H1 (cell line): ENCODE measurements around the gene BCAS1. TPM values are rescaled to one million over a fixed set of nuclear protein-coding genes. Genes with fewer than 3 reads are reported as not detected.
"Not testable (repeated sequence)": the region's sequence is repeated elsewhere in the genome, so short reads cannot be mapped to it uniquely, and the experiment has no call there.

ENCODE experiments used
- CTCF ChIA-PET: fragments of 300-600 bp; sonication (Branson Sonifier 250); formaldehyde crosslinking; loops from one replicate; lab custom pipeline; 2021; ENCODE audit not compliant: partially characterized antibody; lab: Charles Lee
- POLR2A ChIA-PET: fragments of 300-600 bp; sonication (Branson Sonifier 250); formaldehyde crosslinking; loops from one replicate; lab custom pipeline; 2021; ENCODE audit warnings: inconsistent platforms; ENCODE audit not compliant: partially characterized antibody; lab: Charles Lee
- DNase-seq, 2 experiments: peaks; one replicate each; pipeline versions ENCODE4 v3.0.0 to v3.0.0-alpha.2; 2010 to 2022; ENCODE audit warnings: low spot score in 2 of 2, low read depth in 1 of 2, mixed read lengths in 1 of 2
- FAIRE-seq: peaks from 2 replicates; lab custom pipeline; 2011; peaks lifted over from hg19 to GRCh38; lab: Jason Lieb, UNC
- H2AFZ ChIP-seq: 2 replicates; pipeline ENCODE4 v1.8.1; 2012; ENCODE audit warnings: low read length, inconsistent platforms
- H2AK5ac ChIP-seq: 2 replicates; pipeline ENCODE4 v1.6.1; 2013; ENCODE audit warnings: low read depth, low read length
- H2BK120ac ChIP-seq: replicated peaks from 2 replicates; pipeline ENCODE3; 2013; ENCODE audit warnings: low read depth, low read length, inconsistent platforms
- H2BK12ac ChIP-seq: 2 replicates; pipeline ENCODE4 v1.6.1; 2013; ENCODE audit warnings: low read depth, low read length
- H2BK15ac ChIP-seq: 2 replicates; pipeline ENCODE4 v1.6.1; 2013; ENCODE audit warnings: low read length
- H2BK20ac ChIP-seq: 2 replicates; pipeline ENCODE4 v1.6.1; 2013; ENCODE audit warnings: low read length
- H2BK5ac ChIP-seq: 2 replicates; pipeline ENCODE4 v1.6.1; 2013; ENCODE audit warnings: low read depth, low read length
- H3K14ac ChIP-seq: 2 replicates; pipeline ENCODE4 v1.6.1; 2013; ENCODE audit warnings: inconsistent platforms; ENCODE audit not compliant: insufficient read length
- H3K18ac ChIP-seq: 2 replicates; pipeline ENCODE4 v1.6.1; 2013; ENCODE audit warnings: low read length; ENCODE audit errors: extremely low read depth
- H3K23ac ChIP-seq: 2 replicates; pipeline ENCODE4 v1.6.1; 2013; ENCODE audit warnings: inconsistent platforms; ENCODE audit not compliant: insufficient read length
- H3K23me2 ChIP-seq: 2 replicates; pipeline ENCODE4 v1.6.1; 2013; ENCODE audit warnings: low read depth, low read length
- H3K27ac ChIP-seq: 2 replicates; pipeline ENCODE4 v1.6.1; 2011; ENCODE audit warnings: low read depth, low read length, inconsistent platforms
- H3K27me3 ChIP-seq, 4 experiments: replicated peaks in 1 of 4; 1 replicate in 1 of 4; 2 replicates in 3 of 4; pipeline versions ENCODE4 v1.6.1 to v1.8.1; 2011 to 2013; ENCODE audit warnings: low read length in 3 of 4, mild to moderate bottlenecking in 3 of 4, inconsistent platforms in 2 of 4, mixed read lengths in 2 of 4, moderate library complexity in 1 of 4; ENCODE audit not compliant: control insufficient read depth in 3 of 4, insufficient read depth in 3 of 4; ENCODE audit errors: extremely low read depth in 1 of 4
- H3K36me3 ChIP-seq, 4 experiments: 2 replicates each; pipeline versions ENCODE4 v1.6.1 to v1.8.1; 2011 to 2013; ENCODE audit warnings: mild to moderate bottlenecking in 4 of 4, low read length in 3 of 4, moderate library complexity in 2 of 4, control low read depth in 1 of 4, inconsistent platforms in 1 of 4; ENCODE audit not compliant: insufficient read depth in 4 of 4, control insufficient read depth in 2 of 4
- H3K4ac ChIP-seq: replicated peaks from 2 replicates; pipeline ENCODE3; 2013; ENCODE audit warnings: low read length, low read depth, mixed read lengths, inconsistent platforms; ENCODE audit not compliant: insufficient read length
- H3K4me1 ChIP-seq, 4 experiments: replicated peaks in 1 of 4; 1 replicate in 1 of 4; 2 replicates in 3 of 4; pipeline versions ENCODE4 v1.6.1 to v1.8.1; 2011 to 2013; ENCODE audit warnings: low read length in 3 of 4, inconsistent platforms in 2 of 4, mixed read lengths in 1 of 4; ENCODE audit not compliant: insufficient read depth in 4 of 4, control insufficient read depth in 3 of 4
- H3K4me2 ChIP-seq, 2 experiments: 2 replicates each; pipeline versions ENCODE4 v1.6.1 to v1.8.1; 2011 to 2013; ENCODE audit warnings: low read depth in 2 of 2, low read length in 2 of 2, control low read depth in 1 of 2, inconsistent platforms in 1 of 2, mild to moderate bottlenecking in 1 of 2; ENCODE audit not compliant: insufficient read depth in 1 of 2
- H3K4me3 ChIP-seq, 4 experiments: fragments of 200-600, 300-600 bp in 1 of 4; sonication (generic), shearing (Covaris generic), sonication (Bioruptor Twin) in 1 of 4; 2 replicates each; pipeline versions ENCODE4 v1.5.1 to v1.8.1; 2011 to 2016; ENCODE audit warnings: low read length in 4 of 4, low read depth in 3 of 4, control low read depth in 2 of 4, inconsistent platforms in 2 of 4, mild to moderate bottlenecking in 2 of 4, mixed read lengths in 1 of 4, moderate library complexity in 1 of 4; ENCODE audit not compliant: insufficient read depth in 2 of 4; ENCODE audit errors: extremely low read depth in 1 of 4
- H3K56ac ChIP-seq: replicated peaks from 2 replicates; pipeline ENCODE3; 2013; ENCODE audit warnings: low read depth, mild to moderate bottlenecking, mixed read lengths, low read length, inconsistent platforms; ENCODE audit not compliant: insufficient read length
- H3K79me1 ChIP-seq: 2 replicates; pipeline ENCODE4 v1.6.1; 2013; ENCODE audit warnings: low read depth, low read length, control low read depth
- H3K79me2 ChIP-seq, 2 experiments: 2 replicates each; pipeline versions ENCODE4 v1.6.1 to v1.8.1; 2012 to 2013; ENCODE audit warnings: low read length in 2 of 2, mild to moderate bottlenecking in 2 of 2, inconsistent platforms in 1 of 2; ENCODE audit not compliant: insufficient read depth in 2 of 2, control insufficient read depth in 1 of 2
- H3K9ac ChIP-seq, 4 experiments: replicated peaks in 1 of 4; 1 replicate in 1 of 4; 2 replicates in 3 of 4; pipeline versions ENCODE4 v1.6.1 to v1.8.1; 2011 to 2013; ENCODE audit warnings: low read depth in 3 of 4, low read length in 3 of 4, control low read depth in 2 of 4, mild to moderate bottlenecking in 2 of 4, moderate library complexity in 2 of 4, inconsistent platforms in 1 of 4; ENCODE audit errors: extremely low read depth in 1 of 4
- H3K9me3 ChIP-seq, 2 experiments: 2 replicates each; pipeline versions ENCODE4 v1.6.1 to v1.8.1; 2012 to 2013; ENCODE audit warnings: mild to moderate bottlenecking in 2 of 2, moderate library complexity in 2 of 2, control low read depth in 1 of 2, inconsistent platforms in 1 of 2, low read depth in 1 of 2, low read length in 1 of 2, mixed read lengths in 1 of 2; ENCODE audit not compliant: insufficient read depth in 2 of 2
- H4K20me1 ChIP-seq, 2 experiments: replicated peaks in 1 of 2; 2 replicates each; pipeline versions ENCODE3 to v1.8.1; 2011 to 2013; ENCODE audit warnings: inconsistent platforms in 2 of 2, low read length in 2 of 2, mild to moderate bottlenecking in 1 of 2; ENCODE audit not compliant: insufficient read depth in 2 of 2, control insufficient read depth in 1 of 2
- H4K5ac ChIP-seq: 2 replicates; pipeline ENCODE4 v1.6.1; 2013; ENCODE audit warnings: low read length, low read depth, mixed read lengths, inconsistent platforms; ENCODE audit not compliant: insufficient read length
- H4K8ac ChIP-seq: 2 replicates; pipeline ENCODE4 v1.8.0; 2013; ENCODE audit warnings: mild to moderate bottlenecking, moderate library complexity, low read length, inconsistent platforms; ENCODE audit not compliant: insufficient read depth; ENCODE audit errors: extremely low read depth
- H4K91ac ChIP-seq: replicated peaks from 2 replicates; pipeline ENCODE3; 2013; ENCODE audit warnings: low read length, mixed read lengths, inconsistent platforms; ENCODE audit not compliant: insufficient read length
- whole genome bisulfite sequencing, 2 experiments: shearing (Covaris generic) in 1 of 2; methylation state at CpG; one replicate each; pipeline versions ENCODE4 v1.1.6 to v1.1.7; 2013 to 2015; ENCODE audit warnings: low lambda C conversion rate in 2 of 2, mixed read lengths in 2 of 2, inconsistent platforms in 1 of 2, low coverage in 1 of 2, missing lambda C conversion rate in 1 of 2; ENCODE audit not compliant: insufficient replicate concordance in 2 of 2, insufficient coverage in 1 of 2, insufficient read length in 1 of 2; ENCODE audit errors: extremely low coverage in 1 of 2, missing lambda C conversion rate in 1 of 2; 5-methylcytosine and 5-hydroxymethylcytosine counted together
- polyA plus RNA-seq, 7 experiments: library from polyadenylated mRNA; depleted of rRNA in 3 of 7; stranded (reverse) in 5 of 7; unstranded in 2 of 7; fragments of >200 nt in 5 of 7; fragments of 200-250 nt in 2 of 7; gene quantifications; 1 replicate in 5 of 7; 2 replicates in 1 of 7; 4 replicates in 1 of 7; pipeline versions ENCODE4 v1.2.1 to v1.2.3, GENCODE V29; 2011 to 2013; ENCODE audit warnings: missing spikeins in 2 of 7, mixed read lengths in 2 of 7
- total RNA-seq: library from RNA; stranded (reverse); fragmentation: NEBNext Ultra II Directional; extraction: Animal tissue kit (Norgen Biotek cat#: 25700); gene quantifications from 2 replicates; pipeline ENCODE4 v1.2.1, GENCODE V29; 2021

The BCAS1 gene
- total and polyA plus RNA-seq, 2 of the 8 experiments (the other 6 are each of a cell fraction or from before 2014, with no cell fraction given) = 0.06 to 0.19 TPM

- not testable (repeated sequence) for H3K23ac ChIP-seq, H3K27me3 ChIP-seq, H3K4ac ChIP-seq, H3K4me3 ChIP-seq, H3K4me1 ChIP-seq, H3K36me3 ChIP-seq, H2BK5ac ChIP-seq, H3K4me2 ChIP-seq, H2BK12ac ChIP-seq, H4K91ac ChIP-seq, H3K27ac ChIP-seq, H4K20me1 ChIP-seq, H2AFZ ChIP-seq, H4K8ac ChIP-seq, DNase-seq, H3K79me1 ChIP-seq, H3K9me3 ChIP-seq, FAIRE-seq, H3K9ac ChIP-seq, H4K5ac ChIP-seq, H2BK120ac ChIP-seq, H3K18ac ChIP-seq, H2AK5ac ChIP-seq, H3K56ac ChIP-seq, H2BK20ac ChIP-seq, H3K14ac ChIP-seq, H3K23me2 ChIP-seq, H2BK15ac ChIP-seq, H3K79me2 ChIP-seq
- CTCF ChIA-PET = interaction anchor here (0.6 to 2.0 kb wide), 8 partner anchors 15 to 320 kb away, joined by 3 to 12 read pairs (median 3); no protein-coding TSS in a partner anchor
- 96% methylated on average over 5 of the region's 5 CpGs; no CpG with 5 or more reads in 1 of the 2 experiments for WGBS, 2 experiments
- POLR2A ChIA-PET = interaction anchor here (0.6 to 0.9 kb wide), 2 partner anchors 9 to 197 kb away, joined by 3 read pairs; no protein-coding TSS in a partner anchor
Measured at GRCh38 chr20:53932655-53933192, 137.7 kb downstream of the BCAS1 start.
